Astrocyte of the cerebellum (primary cell): ENCODE measurements around the gene PSAP.

Experiments used
- DNase-seq: peaks from one replicate; pipeline ENCODE4 v3.0.0-alpha.2; 2011; ENCODE audit warnings: low read depth
- H3K4me3 ChIP-seq: 2 replicates; pipeline ENCODE4 v1.5.1; 2011; ENCODE audit warnings: mild to moderate bottlenecking, low read depth, low read length, moderate library complexity
- in situ Hi-C: cut with HindIII; loops from 2 replicates; pipeline ENCODE4 v1.10.0; 2017; ENCODE audit warnings: low sequenced_read_pairs
- TF ChIP-seq, protein P1 (sequence below): IDR thresholded peaks from 2 replicates; pipeline ENCODE4 v1.5.1; 2012; ENCODE audit warnings: low read length, low read depth, moderate library complexity, mild to moderate bottlenecking; ENCODE audit errors: missing control alignments

PSAP gene

DNA sequence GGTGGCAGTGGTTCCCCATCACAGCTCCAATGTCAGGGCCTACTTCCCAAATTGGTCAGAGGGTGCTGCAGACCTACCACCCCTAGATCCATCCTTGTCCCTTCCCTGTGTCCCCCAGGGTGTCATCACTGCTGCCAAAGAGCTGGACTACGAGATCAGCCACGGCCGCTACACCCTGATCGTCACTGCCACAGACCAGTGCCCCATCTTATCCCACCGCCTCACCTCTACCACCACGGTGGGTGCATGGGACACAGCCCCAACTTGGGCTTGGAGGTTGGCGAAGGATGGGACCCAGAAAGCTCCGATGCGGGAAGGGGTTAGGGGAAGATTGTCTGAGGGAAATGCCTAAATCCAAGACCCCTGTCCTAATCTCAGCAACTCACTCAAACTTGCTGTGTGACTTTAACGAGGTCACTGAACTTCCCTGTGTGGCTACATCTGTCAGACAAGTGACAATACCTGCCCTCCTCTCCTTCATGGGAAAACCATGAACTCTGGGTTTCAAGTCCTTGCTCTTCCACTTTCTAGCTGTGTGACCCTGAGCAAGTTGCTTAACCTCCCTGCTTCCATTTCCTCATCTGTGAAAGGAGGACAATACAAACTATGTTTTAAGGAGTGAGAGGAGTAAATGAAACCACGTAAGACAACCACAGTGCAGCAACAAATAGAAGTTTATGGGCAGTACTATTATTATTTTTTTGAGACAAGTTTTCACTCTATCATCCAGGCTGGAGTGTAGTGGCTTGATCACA is 72.8 kb downstream of the PSAP start:
- in situ Hi-C loops: no loop called here
- TF ChIP-seq, protein P1, sequence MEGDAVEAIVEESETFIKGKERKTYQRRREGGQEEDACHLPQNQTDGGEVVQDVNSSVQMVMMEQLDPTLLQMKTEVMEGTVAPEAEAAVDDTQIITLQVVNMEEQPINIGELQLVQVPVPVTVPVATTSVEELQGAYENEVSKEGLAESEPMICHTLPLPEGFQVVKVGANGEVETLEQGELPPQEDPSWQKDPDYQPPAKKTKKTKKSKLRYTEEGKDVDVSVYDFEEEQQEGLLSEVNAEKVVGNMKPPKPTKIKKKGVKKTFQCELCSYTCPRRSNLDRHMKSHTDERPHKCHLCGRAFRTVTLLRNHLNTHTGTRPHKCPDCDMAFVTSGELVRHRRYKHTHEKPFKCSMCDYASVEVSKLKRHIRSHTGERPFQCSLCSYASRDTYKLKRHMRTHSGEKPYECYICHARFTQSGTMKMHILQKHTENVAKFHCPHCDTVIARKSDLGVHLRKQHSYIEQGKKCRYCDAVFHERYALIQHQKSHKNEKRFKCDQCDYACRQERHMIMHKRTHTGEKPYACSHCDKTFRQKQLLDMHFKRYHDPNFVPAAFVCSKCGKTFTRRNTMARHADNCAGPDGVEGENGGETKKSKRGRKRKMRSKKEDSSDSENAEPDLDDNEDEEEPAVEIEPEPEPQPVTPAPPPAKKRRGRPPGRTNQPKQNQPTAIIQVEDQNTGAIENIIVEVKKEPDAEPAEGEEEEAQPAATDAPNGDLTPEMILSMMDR: no peak
- H3K4me3 ChIP-seq: no peak overlapping the region
- no peak for DNase-seq

- in situ Hi-C loops: no loop called here
- DNase-seq: no peak
- TF ChIP-seq, protein P1: no peak
- no peak overlapping the region for H3K4me3 ChIP-seq
Measured at GRCh38 chr10:71777213-71777985, 73.7 kb downstream of the PSAP start.

- TF ChIP-seq, protein P1: no peak
- no peak for DNase-seq
- H3K4me3 ChIP-seq: no peak overlapping the region
- in situ Hi-C loops: no loop called here
Measured at GRCh38 chr10:71776481-71776925, 74.5 kb downstream of the PSAP start.

GRCh38 chr10:71774916-71775702 is 75.9 kb downstream of the PSAP start:
- no peak for DNase-seq
- no peak overlapping the region for H3K4me3 ChIP-seq
- TF ChIP-seq, protein P1: no peak
- in situ Hi-C loops: no loop called here

DNA sequence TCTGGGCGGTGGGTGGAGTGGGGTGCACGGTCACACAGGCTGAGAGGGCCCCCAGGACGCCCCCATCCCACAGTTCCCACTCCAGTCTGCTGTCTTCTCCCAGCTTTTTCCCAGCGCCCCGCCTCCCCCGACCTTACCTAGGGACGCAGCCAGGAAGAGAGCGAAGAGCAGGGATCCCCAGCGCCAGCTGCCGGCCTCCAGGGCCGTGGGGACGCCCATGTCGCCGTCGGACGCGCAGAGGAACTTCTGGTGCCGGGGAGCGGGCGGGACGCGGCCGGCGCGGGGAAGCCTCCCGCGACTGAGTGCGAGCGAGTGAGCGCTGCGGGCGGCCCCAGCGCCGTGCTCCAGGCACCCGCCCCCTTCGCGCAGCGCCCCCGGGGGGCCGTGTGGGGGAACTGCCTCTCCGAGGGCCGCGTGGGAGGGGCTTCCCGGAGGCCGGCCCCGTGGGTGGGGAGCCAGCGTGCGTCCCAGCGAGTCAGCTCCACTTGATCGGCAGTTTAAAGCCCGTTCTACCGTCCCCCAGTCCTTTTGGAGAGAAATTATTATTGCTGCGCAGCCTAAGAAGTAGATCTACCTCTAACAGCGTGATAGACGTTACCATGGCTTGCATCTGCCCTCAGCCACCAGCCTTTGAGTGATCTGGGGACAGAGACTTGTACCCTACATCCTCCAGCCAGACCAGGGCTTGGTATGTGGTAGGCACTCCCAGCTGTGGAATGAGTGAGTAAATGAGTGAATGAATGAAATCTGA is 77.7 kb downstream of the PSAP start, which contains the start of gene VSIR:
Gene VSIR, minus strand, starts transcription at position 300 of the 751 bp plus-strand sequence. Its CDS starts 81 bp downstream, at position 219.
- TF ChIP-seq, protein P1: peak; percentile 69
- no peak for DNase-seq
- in situ Hi-C loops: no loop called here
- H3K4me3 ChIP-seq: peak within 1 kb of the TSS; percentile 41

DNA sequence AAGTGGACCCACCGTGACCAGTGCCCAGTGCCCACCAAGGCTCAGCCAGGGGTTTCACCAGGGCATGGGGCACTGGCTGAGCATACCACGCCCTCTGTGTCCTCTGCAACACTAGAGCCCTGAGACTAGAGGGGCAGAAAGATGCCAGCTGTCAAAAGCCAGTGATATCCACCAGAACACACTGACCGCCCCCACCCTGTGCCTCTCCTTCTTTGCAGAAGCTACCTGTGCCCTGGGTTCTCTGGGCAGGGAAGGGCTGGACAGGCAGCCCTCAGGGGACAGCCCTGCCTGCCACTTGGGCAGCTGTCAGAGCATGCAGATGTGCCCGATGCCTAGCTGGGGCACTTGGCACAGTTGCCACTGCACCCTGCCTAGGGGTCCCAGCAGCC is 78.2 kb downstream of the PSAP start:
- in situ Hi-C loops: no loop called here
- TF ChIP-seq, protein P1: no peak
- no peak for DNase-seq
- H3K4me3 ChIP-seq: peak overlapping the region; percentile 41
